ENCODE results near the gene RASSF3. TPM values are rescaled to one million over a fixed set of nuclear protein-coding genes. Genes with fewer than 3 reads are reported as not detected.

RASSF3 gene
- polyA plus RNA-seq, 1 donor (not counting 4 experiments of a cell fraction or from before 2014, with no cell fraction given): 9.6 TPM

- DNase-seq (ENCODE audit: low read depth, low spot score) (no peak), FAIRE-seq (no peak)
- H3K79me2 ChIP-seq (ENCODE audit: control insufficient read depth, insufficient read depth, low read length): no peaks in the 10 kb centered on the region
- H3K4me2 ChIP-seq (ENCODE audit: control insufficient read depth, extremely low read depth, insufficient read depth, low read depth, low read length): no peak overlapping the region
- no peak overlapping the region for H3K27ac ChIP-seq (ENCODE audit: control insufficient read depth, insufficient read depth, low read length)
- H3K9me1 ChIP-seq (ENCODE audit: control insufficient read depth, extremely low read depth, insufficient read depth, low read length): no peaks in the 10 kb centered on the region
- no peak for TF ChIP-seq EZH2 (IDR thresholded peaks at IDR 0.05; ENCODE audit: low read length)
- TF ChIP-seq, protein P1, sequence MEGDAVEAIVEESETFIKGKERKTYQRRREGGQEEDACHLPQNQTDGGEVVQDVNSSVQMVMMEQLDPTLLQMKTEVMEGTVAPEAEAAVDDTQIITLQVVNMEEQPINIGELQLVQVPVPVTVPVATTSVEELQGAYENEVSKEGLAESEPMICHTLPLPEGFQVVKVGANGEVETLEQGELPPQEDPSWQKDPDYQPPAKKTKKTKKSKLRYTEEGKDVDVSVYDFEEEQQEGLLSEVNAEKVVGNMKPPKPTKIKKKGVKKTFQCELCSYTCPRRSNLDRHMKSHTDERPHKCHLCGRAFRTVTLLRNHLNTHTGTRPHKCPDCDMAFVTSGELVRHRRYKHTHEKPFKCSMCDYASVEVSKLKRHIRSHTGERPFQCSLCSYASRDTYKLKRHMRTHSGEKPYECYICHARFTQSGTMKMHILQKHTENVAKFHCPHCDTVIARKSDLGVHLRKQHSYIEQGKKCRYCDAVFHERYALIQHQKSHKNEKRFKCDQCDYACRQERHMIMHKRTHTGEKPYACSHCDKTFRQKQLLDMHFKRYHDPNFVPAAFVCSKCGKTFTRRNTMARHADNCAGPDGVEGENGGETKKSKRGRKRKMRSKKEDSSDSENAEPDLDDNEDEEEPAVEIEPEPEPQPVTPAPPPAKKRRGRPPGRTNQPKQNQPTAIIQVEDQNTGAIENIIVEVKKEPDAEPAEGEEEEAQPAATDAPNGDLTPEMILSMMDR (optimal IDR thresholded peaks at IDR 0.05 in 1 of 3, IDR thresholded peaks at IDR 0.05 in 1 of 3, conservative IDR thresholded peaks at IDR 0.05 in 1 of 3; ENCODE audit: extremely low read depth in 1 of 3, insufficient read depth in 2 of 3, low read length in 3 of 3): no peak
- peaks cover 2 to 3% of the 10 kb centered on the region in 2 experiments for H3K36me3 ChIP-seq (ENCODE audit: control insufficient read depth in 2 of 2, extremely low read depth in 1 of 2, insufficient read depth in 2 of 2, low read length in 2 of 2)
- no peak overlapping the region for H3K9ac ChIP-seq (ENCODE audit: control insufficient read depth, extremely low read depth, insufficient read depth, low read length)
- H3K27me3 ChIP-seq (ENCODE audit: control insufficient read depth, extremely low read depth, insufficient read depth, low read length): no peaks in the 10 kb centered on the region
- H4K20me1 ChIP-seq (ENCODE audit: control insufficient read depth, extremely low read depth, insufficient read depth, low read length): no peaks in the 10 kb centered on the region
- H3K9me3 ChIP-seq (ENCODE audit: control insufficient read depth, low read depth, low read length): no peaks in the 10 kb centered on the region
- dilution Hi-C loops (cut with MboI; ENCODE audit: extremely low pct_ligation_motif_present, low sequenced_read_pairs): no loop called here
- no peaks in the 10 kb centered on the region for H3K4me1 ChIP-seq (ENCODE audit: control insufficient read depth, extremely low read depth, insufficient read depth, low read length)
- no peak overlapping the region for H2AFZ ChIP-seq (ENCODE audit: control insufficient read depth, low read length)
- H3K4me3 ChIP-seq (ENCODE audit: control insufficient read depth in 2 of 3, extremely low read depth in 1 of 3, insufficient read depth in 2 of 3, low read depth in 1 of 3, low read length in 3 of 3): no peak overlapping the region
Measured at GRCh38 chr12:64713376-64713775, 103.1 kb downstream of the RASSF3 start.

GRCh38 chr12:64714551-64714968, 104.3 kb downstream of the RASSF3 start:
- Histone ChIP-seq H3K36me3 (ENCODE audit: control insufficient read depth in 2 of 2, extremely low read depth in 1 of 2, insufficient read depth in 2 of 2, low read length in 2 of 2) (peaks cover 2 to 5% of the 10 kb centered on the region in 2 experiments), H3K4me2 (ENCODE audit: control insufficient read depth, extremely low read depth, insufficient read depth, low read depth, low read length) (no peak overlapping the region), H3K9me3 (ENCODE audit: control insufficient read depth, low read depth, low read length) (no peaks in the 10 kb centered on the region), H4K20me1 (ENCODE audit: control insufficient read depth, extremely low read depth, insufficient read depth, low read length) (no peaks in the 10 kb centered on the region), H3K4me1 (ENCODE audit: control insufficient read depth, extremely low read depth, insufficient read depth, low read length) (no peaks in the 10 kb centered on the region), H3K27me3 (ENCODE audit: control insufficient read depth, extremely low read depth, insufficient read depth, low read length) (no peaks in the 10 kb centered on the region), H3K9ac (ENCODE audit: control insufficient read depth, extremely low read depth, insufficient read depth, low read length) (no peak overlapping the region), H3K4me3 (ENCODE audit: control insufficient read depth in 2 of 3, extremely low read depth in 1 of 3, insufficient read depth in 2 of 3, low read depth in 1 of 3, low read length in 3 of 3) (no peak overlapping the region), H3K79me2 (ENCODE audit: control insufficient read depth, insufficient read depth, low read length) (no peaks in the 10 kb centered on the region), H3K9me1 (ENCODE audit: control insufficient read depth, extremely low read depth, insufficient read depth, low read length) (no peaks in the 10 kb centered on the region), H3K27ac (ENCODE audit: control insufficient read depth, insufficient read depth, low read length) (no peak overlapping the region), H2AFZ (ENCODE audit: control insufficient read depth, low read length) (no peak overlapping the region)
- no peak for FAIRE-seq
- dilution Hi-C loops (cut with MboI; ENCODE audit: extremely low pct_ligation_motif_present, low sequenced_read_pairs): no loop called here
- no peak for DNase-seq (ENCODE audit: low read depth, low spot score)
- TF ChIP-seq, protein P1 (optimal IDR thresholded peaks at IDR 0.05 in 1 of 3, IDR thresholded peaks at IDR 0.05 in 1 of 3, conservative IDR thresholded peaks at IDR 0.05 in 1 of 3; ENCODE audit: extremely low read depth in 1 of 3, insufficient read depth in 2 of 3, low read length in 3 of 3): no peak
- no peak for TF ChIP-seq EZH2 (IDR thresholded peaks at IDR 0.05; ENCODE audit: low read length)

All from keratinocyte (primary cell).